ENCODE data around the gene PLK2.
A peak's percentile ranks its signal among the peaks of the same experiment; 100 is the strongest.

Gene PLK2

GRCh38 chr5:58460002-58460731, at the start of gene PLK2:
TSS of gene PLK2 (minus strand) at chr5:58460086. CDS start at chr5:58459959, 127 bp downstream.
- DNase-seq = peak; percentile 89

- DNase-seq = no peak
Measured at GRCh38 chr5:58507715-58508114, 47.8 kb upstream of the PLK2 start.

- DNase-seq = no peak
Measured at GRCh38 chr5:58505971-58506640, 46.2 kb upstream of the PLK2 start.

- DNase-seq = no peak
Measured at GRCh38 chr5:58505502-58505901, 45.6 kb upstream of the PLK2 start.

GRCh38 chr5:58504766-58505165, 44.9 kb upstream of the PLK2 start:
- no peak for DNase-seq

GRCh38 chr5:58503390-58504046, 43.6 kb upstream of the PLK2 start:
- no peak for DNase-seq

GRCh38 chr5:58501778-58502417, 42.0 kb upstream of the PLK2 start:
- DNase-seq = no peak

- no peak for DNase-seq
Measured at GRCh38 chr5:58499941-58500340, 40.1 kb upstream of the PLK2 start.

- no peak for DNase-seq
Measured at GRCh38 chr5:58499231-58499630, 39.3 kb upstream of the PLK2 start.

- DNase-seq = no peak
Measured at GRCh38 chr5:58498340-58498942, 38.6 kb upstream of the PLK2 start.

- no peak for DNase-seq
Measured at GRCh38 chr5:58497921-58498320, 38.0 kb upstream of the PLK2 start.

GRCh38 chr5:58497386-58497785, 37.5 kb upstream of the PLK2 start:
- DNase-seq = no peak

- no peak for DNase-seq
Measured at GRCh38 chr5:58496488-58496887, 36.6 kb upstream of the PLK2 start.

- DNase-seq = no peak
Measured at GRCh38 chr5:58493141-58493540, 33.3 kb upstream of the PLK2 start.

GRCh38 chr5:58491216-58491892, 31.5 kb upstream of the PLK2 start, which contains the start of gene GAPT:
TSS of gene GAPT (plus strand) at chr5:58491435. CDS start at chr5:58494537, 3,102 bp downstream.
- DNase-seq = no peak

GRCh38 chr5:58490402-58491050, 30.6 kb upstream of the PLK2 start:
- DNase-seq = no peak

GRCh38 chr5:58486290-58486689, 26.4 kb upstream of the PLK2 start:
- DNase-seq = no peak

GRCh38 chr5:58484505-58484904, 24.6 kb upstream of the PLK2 start:
- no peak for DNase-seq

GRCh38 chr5:58482536-58482935, 22.6 kb upstream of the PLK2 start:
- DNase-seq = no peak

- no peak for DNase-seq
Measured at GRCh38 chr5:58481828-58482227, 21.9 kb upstream of the PLK2 start.

- DNase-seq = no peak
Measured at GRCh38 chr5:58481066-58481676, 21.3 kb upstream of the PLK2 start.
